NT2/D1 (cell line): ENCODE measurements around the gene ANK3.

Source experiments
- DNase-seq: peaks from one replicate; pipeline ENCODE4 v3.0.0-alpha.2; 2011; ENCODE audit warnings: low read depth, low spot score
- H3K27me3 ChIP-seq: 2 replicates; pipeline ENCODE4 v1.6.0; 2011; ENCODE audit warnings: mild to moderate bottlenecking; ENCODE audit not compliant: insufficient read length, insufficient read depth
- H3K36me3 ChIP-seq: 2 replicates; pipeline ENCODE4 v1.6.1; 2011; ENCODE audit warnings: mild to moderate bottlenecking, low read length, mixed read lengths; ENCODE audit not compliant: insufficient read depth, insufficient read length
- H3K4me1 ChIP-seq: 2 replicates; pipeline ENCODE4 v1.5.1; 2011; ENCODE audit not compliant: insufficient read depth, insufficient read length
- H3K4me3 ChIP-seq: 2 replicates; pipeline ENCODE4 v1.5.1; 2011; ENCODE audit warnings: low read depth; ENCODE audit not compliant: insufficient read length
- H3K9ac ChIP-seq: 2 replicates; pipeline ENCODE4 v1.6.0; 2011; ENCODE audit warnings: low read depth; ENCODE audit not compliant: insufficient read length
- H3K9me3 ChIP-seq: 2 replicates; pipeline ENCODE4 v1.5.1; 2011; ENCODE audit warnings: mild to moderate bottlenecking, low read length; ENCODE audit not compliant: insufficient read depth
- SUZ12 ChIP-seq: IDR thresholded peaks from 2 replicates; pipeline ENCODE4 v1.6.1; 2011; ENCODE audit not compliant: insufficient read length, insufficient read depth; ENCODE audit errors: extremely low read depth
- YY1 ChIP-seq: IDR thresholded peaks from 2 replicates; pipeline ENCODE4 v1.6.1; 2011; ENCODE audit not compliant: insufficient read length, insufficient read depth
- ZNF274 ChIP-seq: IDR thresholded peaks from 2 replicates; pipeline ENCODE4 v1.6.1; 2011; ENCODE audit warnings: mild to moderate bottlenecking, low read depth, low read length

Gene ANK3

GRCh38 chr10:60194421-60194820, 195.3 kb downstream of the ANK3 start:
- Histone ChIP-seq H3K36me3 (no peaks in the 10 kb centered on the region), H3K9ac (no peak overlapping the region), H3K4me1 (no peaks in the 10 kb centered on the region), H3K4me3 (no peak overlapping the region), H3K9me3 (no peaks in the 10 kb centered on the region), H3K27me3 (no peaks in the 10 kb centered on the region)
- no peak for DNase-seq
- TF ChIP-seq ZNF274 (no peak), YY1 (no peak), SUZ12 (no peak)

GRCh38 chr10:60192946-60193345, 196.7 kb downstream of the ANK3 start:
- Histone ChIP-seq H3K4me3 (no peak overlapping the region), H3K4me1 (no peaks in the 10 kb centered on the region), H3K9me3 (no peaks in the 10 kb centered on the region), H3K36me3 (no peaks in the 10 kb centered on the region), H3K27me3 (no peaks in the 10 kb centered on the region), H3K9ac (no peak overlapping the region)
- no peak for DNase-seq
- TF ChIP-seq ZNF274 (no peak), YY1 (no peak), SUZ12 (no peak)

- Histone ChIP-seq H3K36me3 (no peaks in the 10 kb centered on the region), H3K4me1 (no peaks in the 10 kb centered on the region), H3K9ac (no peak overlapping the region), H3K9me3 (no peaks in the 10 kb centered on the region), H3K27me3 (no peaks in the 10 kb centered on the region), H3K4me3 (no peak overlapping the region)
- TF ChIP-seq ZNF274 (no peak), YY1 (no peak), SUZ12 (no peak)
- DNase-seq = no peak
Measured at GRCh38 chr10:60189861-60190475, 199.7 kb downstream of the ANK3 start.

- no peak overlapping the region for H3K9ac ChIP-seq
- no peaks in the 10 kb centered on the region for H3K27me3 ChIP-seq
- no peaks in the 10 kb centered on the region for H3K4me1 ChIP-seq
- no peak for DNase-seq
- no peak overlapping the region for H3K4me3 ChIP-seq
- no peaks in the 10 kb centered on the region for H3K36me3 ChIP-seq
- H3K9me3 ChIP-seq = no peaks in the 10 kb centered on the region
- TF ChIP-seq ZNF274 (no peak), YY1 (no peak), SUZ12 (no peak)
Measured at GRCh38 chr10:60188548-60188947, 201.1 kb downstream of the ANK3 start.

- no peaks in the 10 kb centered on the region for H3K4me1 ChIP-seq
- no peaks in the 10 kb centered on the region for H3K27me3 ChIP-seq
- no peaks in the 10 kb centered on the region for H3K36me3 ChIP-seq
- H3K4me3 ChIP-seq = no peak overlapping the region
- H3K9me3 ChIP-seq = no peaks in the 10 kb centered on the region
- H3K9ac ChIP-seq = no peak overlapping the region
- no peak for TF ChIP-seq YY1
- TF ChIP-seq SUZ12 = no peak
- no peak for TF ChIP-seq ZNF274
- no peak for DNase-seq
Measured at GRCh38 chr10:60187691-60188090, 202.0 kb downstream of the ANK3 start.

- no peak overlapping the region for H3K9ac ChIP-seq
- DNase-seq = no peak
Measured at GRCh38 chr10:60186315-60187071, 203.2 kb downstream of the ANK3 start.

GRCh38 chr10:60185421-60185820, 204.3 kb downstream of the ANK3 start:
- H3K27me3 ChIP-seq = no peaks in the 10 kb centered on the region
- H3K4me3 ChIP-seq = no peak overlapping the region
- TF ChIP-seq YY1 (no peak), ZNF274 (no peak), SUZ12 (no peak)
- H3K36me3 ChIP-seq = no peaks in the 10 kb centered on the region
- H3K4me1 ChIP-seq = no peaks in the 10 kb centered on the region
- DNase-seq = no peak
- H3K9me3 ChIP-seq = no peaks in the 10 kb centered on the region
- no peak overlapping the region for H3K9ac ChIP-seq

More at GRCh38 chr10:60186315-60187071, 203.2 kb downstream of the ANK3 start:
- no peaks in the 10 kb centered on the region for H3K36me3 ChIP-seq
- H3K4me1 ChIP-seq = no peaks in the 10 kb centered on the region
- TF ChIP-seq ZNF274 = no peak
- no peak for TF ChIP-seq YY1
- TF ChIP-seq SUZ12 = no peak
- no peaks in the 10 kb centered on the region for H3K9me3 ChIP-seq
- H3K27me3 ChIP-seq = no peaks in the 10 kb centered on the region
- no peak overlapping the region for H3K4me3 ChIP-seq
